H1 (cell line): Measurements from ENCODE around the gene CAMK2B. TPM values are rescaled to one million over a fixed set of nuclear protein-coding genes. Genes with fewer than 3 reads are reported as not detected.

Experiments used
- CTCF ChIA-PET: fragments of 300-600 bp; sonication (Branson Sonifier 250); formaldehyde crosslinking; loops from one replicate; lab custom pipeline; 2021; ENCODE audit not compliant: partially characterized antibody; lab: Charles Lee
- POLR2A ChIA-PET: fragments of 300-600 bp; sonication (Branson Sonifier 250); formaldehyde crosslinking; loops from one replicate; lab custom pipeline; 2021; ENCODE audit warnings: inconsistent platforms; ENCODE audit not compliant: partially characterized antibody; lab: Charles Lee
- DNase-seq, 2 experiments: peaks; one replicate each; pipeline versions ENCODE4 v3.0.0 to v3.0.0-alpha.2; 2010 to 2022; ENCODE audit warnings: low spot score in 2 of 2, low read depth in 1 of 2, mixed read lengths in 1 of 2
- FAIRE-seq: peaks from 2 replicates; lab custom pipeline; 2011; peaks lifted over from hg19 to GRCh38; lab: Jason Lieb, UNC
- H2AFZ ChIP-seq: 2 replicates; pipeline ENCODE4 v1.8.1; 2012; ENCODE audit warnings: low read length, inconsistent platforms
- H2AK5ac ChIP-seq: 2 replicates; pipeline ENCODE4 v1.6.1; 2013; ENCODE audit warnings: low read depth, low read length
- H2BK120ac ChIP-seq: replicated peaks from 2 replicates; pipeline ENCODE3; 2013; ENCODE audit warnings: low read depth, low read length, inconsistent platforms
- H2BK12ac ChIP-seq: 2 replicates; pipeline ENCODE4 v1.6.1; 2013; ENCODE audit warnings: low read depth, low read length
- H2BK15ac ChIP-seq: 2 replicates; pipeline ENCODE4 v1.6.1; 2013; ENCODE audit warnings: low read length
- H2BK20ac ChIP-seq: 2 replicates; pipeline ENCODE4 v1.6.1; 2013; ENCODE audit warnings: low read length
- H2BK5ac ChIP-seq: 2 replicates; pipeline ENCODE4 v1.6.1; 2013; ENCODE audit warnings: low read depth, low read length
- H3K14ac ChIP-seq: 2 replicates; pipeline ENCODE4 v1.6.1; 2013; ENCODE audit warnings: inconsistent platforms; ENCODE audit not compliant: insufficient read length
- H3K18ac ChIP-seq: 2 replicates; pipeline ENCODE4 v1.6.1; 2013; ENCODE audit warnings: low read length; ENCODE audit errors: extremely low read depth
- H3K23ac ChIP-seq: 2 replicates; pipeline ENCODE4 v1.6.1; 2013; ENCODE audit warnings: inconsistent platforms; ENCODE audit not compliant: insufficient read length
- H3K23me2 ChIP-seq: 2 replicates; pipeline ENCODE4 v1.6.1; 2013; ENCODE audit warnings: low read depth, low read length
- H3K27ac ChIP-seq: 2 replicates; pipeline ENCODE4 v1.6.1; 2011; ENCODE audit warnings: low read depth, low read length, inconsistent platforms
- H3K27me3 ChIP-seq, 4 experiments: replicated peaks in 1 of 4; 1 replicate in 1 of 4; 2 replicates in 3 of 4; pipeline versions ENCODE4 v1.6.1 to v1.8.1; 2011 to 2013; ENCODE audit warnings: low read length in 3 of 4, mild to moderate bottlenecking in 3 of 4, inconsistent platforms in 2 of 4, mixed read lengths in 2 of 4, moderate library complexity in 1 of 4; ENCODE audit not compliant: control insufficient read depth in 3 of 4, insufficient read depth in 3 of 4; ENCODE audit errors: extremely low read depth in 1 of 4
- H3K36me3 ChIP-seq, 4 experiments: 2 replicates each; pipeline versions ENCODE4 v1.6.1 to v1.8.1; 2011 to 2013; ENCODE audit warnings: mild to moderate bottlenecking in 4 of 4, low read length in 3 of 4, moderate library complexity in 2 of 4, control low read depth in 1 of 4, inconsistent platforms in 1 of 4; ENCODE audit not compliant: insufficient read depth in 4 of 4, control insufficient read depth in 2 of 4
- H3K4ac ChIP-seq: replicated peaks from 2 replicates; pipeline ENCODE3; 2013; ENCODE audit warnings: low read length, low read depth, mixed read lengths, inconsistent platforms; ENCODE audit not compliant: insufficient read length
- H3K4me1 ChIP-seq, 4 experiments: replicated peaks in 1 of 4; 1 replicate in 1 of 4; 2 replicates in 3 of 4; pipeline versions ENCODE4 v1.6.1 to v1.8.1; 2011 to 2013; ENCODE audit warnings: low read length in 3 of 4, inconsistent platforms in 2 of 4, mixed read lengths in 1 of 4; ENCODE audit not compliant: insufficient read depth in 4 of 4, control insufficient read depth in 3 of 4
- H3K4me2 ChIP-seq, 2 experiments: 2 replicates each; pipeline versions ENCODE4 v1.6.1 to v1.8.1; 2011 to 2013; ENCODE audit warnings: low read depth in 2 of 2, low read length in 2 of 2, control low read depth in 1 of 2, inconsistent platforms in 1 of 2, mild to moderate bottlenecking in 1 of 2; ENCODE audit not compliant: insufficient read depth in 1 of 2
- H3K4me3 ChIP-seq, 4 experiments: fragments of 200-600, 300-600 bp in 1 of 4; sonication (generic), shearing (Covaris generic), sonication (Bioruptor Twin) in 1 of 4; 2 replicates each; pipeline versions ENCODE4 v1.5.1 to v1.8.1; 2011 to 2016; ENCODE audit warnings: low read length in 4 of 4, low read depth in 3 of 4, control low read depth in 2 of 4, inconsistent platforms in 2 of 4, mild to moderate bottlenecking in 2 of 4, mixed read lengths in 1 of 4, moderate library complexity in 1 of 4; ENCODE audit not compliant: insufficient read depth in 2 of 4; ENCODE audit errors: extremely low read depth in 1 of 4
- H3K56ac ChIP-seq: replicated peaks from 2 replicates; pipeline ENCODE3; 2013; ENCODE audit warnings: low read depth, mild to moderate bottlenecking, mixed read lengths, low read length, inconsistent platforms; ENCODE audit not compliant: insufficient read length
- H3K79me1 ChIP-seq: 2 replicates; pipeline ENCODE4 v1.6.1; 2013; ENCODE audit warnings: low read depth, low read length, control low read depth
- H3K79me2 ChIP-seq, 2 experiments: 2 replicates each; pipeline versions ENCODE4 v1.6.1 to v1.8.1; 2012 to 2013; ENCODE audit warnings: low read length in 2 of 2, mild to moderate bottlenecking in 2 of 2, inconsistent platforms in 1 of 2; ENCODE audit not compliant: insufficient read depth in 2 of 2, control insufficient read depth in 1 of 2
- H3K9ac ChIP-seq, 4 experiments: replicated peaks in 1 of 4; 1 replicate in 1 of 4; 2 replicates in 3 of 4; pipeline versions ENCODE4 v1.6.1 to v1.8.1; 2011 to 2013; ENCODE audit warnings: low read depth in 3 of 4, low read length in 3 of 4, control low read depth in 2 of 4, mild to moderate bottlenecking in 2 of 4, moderate library complexity in 2 of 4, inconsistent platforms in 1 of 4; ENCODE audit errors: extremely low read depth in 1 of 4
- H3K9me3 ChIP-seq, 2 experiments: 2 replicates each; pipeline versions ENCODE4 v1.6.1 to v1.8.1; 2012 to 2013; ENCODE audit warnings: mild to moderate bottlenecking in 2 of 2, moderate library complexity in 2 of 2, control low read depth in 1 of 2, inconsistent platforms in 1 of 2, low read depth in 1 of 2, low read length in 1 of 2, mixed read lengths in 1 of 2; ENCODE audit not compliant: insufficient read depth in 2 of 2
- H4K20me1 ChIP-seq, 2 experiments: replicated peaks in 1 of 2; 2 replicates each; pipeline versions ENCODE3 to v1.8.1; 2011 to 2013; ENCODE audit warnings: inconsistent platforms in 2 of 2, low read length in 2 of 2, mild to moderate bottlenecking in 1 of 2; ENCODE audit not compliant: insufficient read depth in 2 of 2, control insufficient read depth in 1 of 2
- H4K5ac ChIP-seq: 2 replicates; pipeline ENCODE4 v1.6.1; 2013; ENCODE audit warnings: low read length, low read depth, mixed read lengths, inconsistent platforms; ENCODE audit not compliant: insufficient read length
- H4K8ac ChIP-seq: 2 replicates; pipeline ENCODE4 v1.8.0; 2013; ENCODE audit warnings: mild to moderate bottlenecking, moderate library complexity, low read length, inconsistent platforms; ENCODE audit not compliant: insufficient read depth; ENCODE audit errors: extremely low read depth
- H4K91ac ChIP-seq: replicated peaks from 2 replicates; pipeline ENCODE3; 2013; ENCODE audit warnings: low read length, mixed read lengths, inconsistent platforms; ENCODE audit not compliant: insufficient read length
- BACH1 ChIP-seq: IDR thresholded peaks from 2 replicates; pipeline ENCODE4 v1.6.1; 2012; ENCODE audit warnings: low read length, improper control_type of control experiment
- BCL11A ChIP-seq, 2 experiments: IDR thresholded peaks; one replicate each; pipeline ENCODE4 v1.6.1; 2011; ENCODE audit warnings: low read depth in 2 of 2, low read length in 2 of 2, mild to moderate bottlenecking in 2 of 2
- CBX8 ChIP-seq: fragments of 300-800, 300-1000 bp; sonication (generic); IDR thresholded peaks from 2 replicates; pipeline ENCODE4 v1.7.1; 2016; ENCODE audit warnings: low read depth, low read length, borderline replicate concordance
- EGR1 ChIP-seq: IDR thresholded peaks from 2 replicates; pipeline ENCODE4 v1.6.1; 2011; ENCODE audit warnings: low read depth, low read length, borderline replicate concordance
- GABPA ChIP-seq: IDR thresholded peaks from 2 replicates; pipeline ENCODE4 v1.6.1; 2011; ENCODE audit warnings: mild to moderate bottlenecking, low read length, moderate library complexity, borderline replicate concordance; ENCODE audit not compliant: insufficient read depth
- JUN ChIP-seq: IDR thresholded peaks from 2 replicates; pipeline ENCODE4 v1.6.1; 2011; ENCODE audit warnings: low read depth, mild to moderate bottlenecking, improper control_type of control experiment, low read length
- JUND ChIP-seq: IDR thresholded peaks from 2 replicates; pipeline ENCODE4 v1.6.1; 2011; ENCODE audit warnings: mild to moderate bottlenecking, improper control_type of control experiment, low read length
- NANOG ChIP-seq: IDR thresholded peaks from 2 replicates; pipeline ENCODE4 v1.6.1; 2011; ENCODE audit warnings: low read length, low read depth, mild to moderate bottlenecking, inconsistent platforms; ENCODE audit not compliant: insufficient read depth, poor library complexity, severe bottlenecking
- SIN3A ChIP-seq, 2 experiments: IDR thresholded peaks in 1 of 2; conservative IDR thresholded peaks in 1 of 2; 2 replicates each; pipeline ENCODE4 v1.6.1; 2011 to 2012; ENCODE audit warnings: low read length in 2 of 2, improper control_type of control experiment in 1 of 2, low read depth in 1 of 2, mild to moderate bottlenecking in 1 of 2
- SIRT6 ChIP-seq: IDR thresholded peaks from one replicate; pipeline ENCODE4 v1.7.1; 2012; ENCODE audit warnings: low read length, inconsistent platforms
- SP1 ChIP-seq: IDR thresholded peaks from 2 replicates; pipeline ENCODE4 v1.6.1; 2011; ENCODE audit warnings: low read depth, low read length
- SUZ12 ChIP-seq: fragments of 200-600 bp; sonication (generic); IDR thresholded peaks from 2 replicates; pipeline ENCODE4 v1.6.1; 2012; ENCODE audit warnings: mild to moderate bottlenecking, inconsistent platforms, low read length, moderate library complexity, mixed read lengths
- WGBS, 2 experiments: shearing (Covaris generic) in 1 of 2; methylation state at CpG; one replicate each; pipeline versions ENCODE4 v1.1.6 to v1.1.7; 2013 to 2015; ENCODE audit warnings: low lambda C conversion rate in 2 of 2, mixed read lengths in 2 of 2, inconsistent platforms in 1 of 2, low coverage in 1 of 2, missing lambda C conversion rate in 1 of 2; ENCODE audit not compliant: insufficient replicate concordance in 2 of 2, insufficient coverage in 1 of 2, insufficient read length in 1 of 2; ENCODE audit errors: extremely low coverage in 1 of 2, missing lambda C conversion rate in 1 of 2; 5-methylcytosine and 5-hydroxymethylcytosine counted together
- polyA plus RNA-seq, 7 experiments: library from polyadenylated mRNA; depleted of rRNA in 3 of 7; stranded (reverse) in 5 of 7; unstranded in 2 of 7; fragments of >200 nt in 5 of 7; fragments of 200-250 nt in 2 of 7; gene quantifications; 1 replicate in 5 of 7; 2 replicates in 1 of 7; 4 replicates in 1 of 7; pipeline versions ENCODE4 v1.2.1 to v1.2.3, GENCODE V29; 2011 to 2013; ENCODE audit warnings: missing spikeins in 2 of 7, mixed read lengths in 2 of 7
- total RNA-seq: library from RNA; stranded (reverse); fragmentation: NEBNext Ultra II Directional; extraction: Animal tissue kit (Norgen Biotek cat#: 25700); gene quantifications from 2 replicates; pipeline ENCODE4 v1.2.1, GENCODE V29; 2021
- TF ChIP-seq, protein P1 (sequence below): IDR thresholded peaks from 2 replicates; pipeline ENCODE4 v1.6.1; 2011; ENCODE audit warnings: low read depth, mild to moderate bottlenecking, low read length; ENCODE audit not compliant: insufficient read depth

The CAMK2B gene
- total and polyA plus RNA-seq, 2 of the 8 experiments (the other 6 are each of a cell fraction or from before 2014, with no cell fraction given) = 0.05 to 0.15 TPM

DNA sequence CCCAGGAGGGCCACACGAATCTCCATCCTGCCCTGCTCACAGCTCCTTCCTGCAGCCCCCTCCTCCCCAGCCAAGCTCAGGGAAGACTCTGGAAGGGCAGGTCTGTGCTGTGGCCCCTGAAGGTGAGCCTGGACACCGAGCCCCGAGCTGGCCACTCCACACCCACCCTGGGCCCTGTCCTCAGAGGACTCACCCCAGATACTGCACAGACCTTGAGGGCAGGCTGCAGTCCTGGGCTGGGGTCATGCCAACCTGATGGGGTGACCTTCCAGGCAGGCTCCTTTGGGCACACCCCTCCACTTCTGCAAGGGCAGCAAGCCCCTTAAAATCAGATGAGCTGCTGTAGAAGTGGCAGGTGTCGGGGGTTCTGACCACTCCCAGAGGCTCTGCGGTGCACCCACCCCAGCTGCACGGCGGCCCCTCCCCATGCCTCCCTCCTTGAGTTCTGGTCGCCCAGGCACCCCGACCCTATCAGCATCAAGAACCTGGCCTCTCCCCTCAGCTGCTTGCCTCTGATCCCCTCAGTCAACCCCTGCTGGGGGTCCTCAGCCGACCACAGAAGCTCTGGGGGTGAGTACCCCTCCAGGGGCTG lies 100.3 kb downstream of the CAMK2B start:
- no peak overlapping the region for H2BK5ac ChIP-seq
- H3K79me2 ChIP-seq = no peaks in the 10 kb centered on the region
- CTCF ChIA-PET = interaction anchor here (0.7 to 4.8 kb wide), 4 partner anchors 11 to 29 kb away, joined by 3 to 35 read pairs (median 4); no protein-coding TSS in a partner anchor
- H3K23me2 ChIP-seq = no peaks in the 10 kb centered on the region; the same call in 1 of the 2 replicates
- no peak overlapping the region for H3K56ac ChIP-seq
- POLR2A ChIA-PET = interaction anchor here (1.3 kb wide), 1 partner anchor 19 kb away, joined by 3 read pairs; no protein-coding TSS in a partner anchor
- H4K8ac ChIP-seq = no peak overlapping the region
- no peak overlapping the region for H2AK5ac ChIP-seq
- no peak overlapping the region for H3K18ac ChIP-seq
- no peak overlapping the region for H3K4me3 ChIP-seq
- WGBS, 2 experiments = 79% methylated on average over 9 of the region's 10 CpGs; no CpG with 5 or more reads in 1 of the 2 experiments
- no peak overlapping the region for H4K91ac ChIP-seq
- no peak overlapping the region for H2BK15ac ChIP-seq
- H2AFZ ChIP-seq = no peak overlapping the region
- no peak for FAIRE-seq
- no peaks in the 10 kb centered on the region for H3K27me3 ChIP-seq
- no peaks in the 10 kb centered on the region for H3K9me3 ChIP-seq
- H4K5ac ChIP-seq = no peak overlapping the region
- no peak overlapping the region for H3K27ac ChIP-seq
- no peak overlapping the region for H3K9ac ChIP-seq
- H3K4me2 ChIP-seq = no peak overlapping the region
- no peak overlapping the region for H2BK12ac ChIP-seq
- H3K23ac ChIP-seq = no peak overlapping the region
- no peak overlapping the region for H2BK120ac ChIP-seq
- H3K79me1 ChIP-seq = no peaks in the 10 kb centered on the region
- no peak for DNase-seq
- H3K4me1 ChIP-seq = peaks cover 0 to 19% (median 1%) of the 10 kb centered on the region in 4 experiments; a peak in 3 of 7 replicates
- no peak overlapping the region for H3K14ac ChIP-seq
- H3K36me3 ChIP-seq = no peaks in the 10 kb centered on the region
- no peak overlapping the region for H2BK20ac ChIP-seq
- no peak overlapping the region for H3K4ac ChIP-seq
- no peaks in the 10 kb centered on the region for H4K20me1 ChIP-seq
- TF ChIP-seq BCL11A (IDR thresholded peaks at IDR 0.05; ENCODE audit: low read depth in 2 of 2, low read length in 2 of 2) (no peak), SUZ12 (no peak), SP1 (no peak), SIN3A (conservative IDR thresholded peaks at IDR 0.05 in 1 of 2, IDR thresholded peaks at IDR 0.05 in 1 of 2; ENCODE audit: low read depth in 1 of 2, low read length in 2 of 2) (no peak), EGR1 (no peak), JUN (no peak), JUND (no peak), SIRT6 (no peak), NANOG (no peak), GABPA (no peak), BACH1 (no peak), CBX8 (no peak)
- TF ChIP-seq, protein P1, sequence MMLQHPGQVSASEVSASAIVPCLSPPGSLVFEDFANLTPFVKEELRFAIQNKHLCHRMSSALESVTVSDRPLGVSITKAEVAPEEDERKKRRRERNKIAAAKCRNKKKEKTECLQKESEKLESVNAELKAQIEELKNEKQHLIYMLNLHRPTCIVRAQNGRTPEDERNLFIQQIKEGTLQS = no peak
